Measurements from ENCODE around the gene DYRK1A.

DYRK1A gene

GRCh38 chr21:37566790-37567615, 200.4 kb downstream of the DYRK1A start:
- Histone ChIP-seq H3K36me3 (ENCODE audit: control insufficient read depth, insufficient read depth, low read length) (no peaks in the 10 kb centered on the region), H3K4me3 (ENCODE audit: low read length) (no peak overlapping the region), H3K9ac (ENCODE audit: low read length) (no peak overlapping the region), H3K27me3 (ENCODE audit: control insufficient read depth, insufficient read depth, low read length) (peaks cover 4% of the 10 kb centered on the region), H3K4me1 (ENCODE audit: control insufficient read depth, insufficient read depth, low read length) (peaks cover 9% of the 10 kb centered on the region), H3K9me3 (ENCODE audit: control insufficient read depth, low read length) (no peaks in the 10 kb centered on the region)

DNA sequence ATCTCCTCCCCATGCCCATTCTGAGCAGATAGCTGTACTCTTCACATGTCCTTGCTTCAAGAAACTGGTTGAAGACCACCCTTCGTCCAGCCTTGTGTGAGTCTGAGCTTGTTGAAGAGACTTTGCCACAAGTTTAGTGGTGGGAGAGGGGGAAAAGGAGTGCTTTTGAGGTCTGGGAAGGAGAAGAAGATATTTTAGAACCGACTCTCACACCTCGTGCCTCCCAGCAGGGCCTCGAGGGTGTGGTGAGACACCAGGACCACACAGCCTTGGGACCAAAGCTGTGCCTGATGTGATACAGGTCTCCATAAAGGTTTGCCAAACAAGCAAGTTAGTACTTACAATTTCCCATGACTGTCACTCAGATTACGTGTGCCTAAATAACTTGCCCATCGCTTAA, 201.8 kb downstream of the DYRK1A start:
- peaks cover 4% of the 10 kb centered on the region for H3K27me3 ChIP-seq (ENCODE audit: control insufficient read depth, insufficient read depth, low read length)
- no peak overlapping the region for H3K9ac ChIP-seq (ENCODE audit: low read length)
- peaks cover 9% of the 10 kb centered on the region for H3K4me1 ChIP-seq (ENCODE audit: control insufficient read depth, insufficient read depth, low read length)

GRCh38 chr21:37568916-37569315, 202.3 kb downstream of the DYRK1A start:
- Histone ChIP-seq H3K36me3 (ENCODE audit: control insufficient read depth, insufficient read depth, low read length) (no peaks in the 10 kb centered on the region), H3K4me3 (ENCODE audit: low read length) (no peak overlapping the region), H3K27me3 (ENCODE audit: control insufficient read depth, insufficient read depth, low read length) (peaks cover 4% of the 10 kb centered on the region), H3K4me1 (ENCODE audit: control insufficient read depth, insufficient read depth, low read length) (peaks cover 9% of the 10 kb centered on the region), H3K9me3 (ENCODE audit: control insufficient read depth, low read length) (no peaks in the 10 kb centered on the region), H3K9ac (ENCODE audit: low read length) (no peak overlapping the region)

More for the DNA sequence above, 201.8 kb downstream of the DYRK1A start:
- Histone ChIP-seq H3K4me3 (ENCODE audit: low read length) (no peak overlapping the region), H3K36me3 (ENCODE audit: control insufficient read depth, insufficient read depth, low read length) (no peaks in the 10 kb centered on the region), H3K9me3 (ENCODE audit: control insufficient read depth, low read length) (no peaks in the 10 kb centered on the region)

DNA sequence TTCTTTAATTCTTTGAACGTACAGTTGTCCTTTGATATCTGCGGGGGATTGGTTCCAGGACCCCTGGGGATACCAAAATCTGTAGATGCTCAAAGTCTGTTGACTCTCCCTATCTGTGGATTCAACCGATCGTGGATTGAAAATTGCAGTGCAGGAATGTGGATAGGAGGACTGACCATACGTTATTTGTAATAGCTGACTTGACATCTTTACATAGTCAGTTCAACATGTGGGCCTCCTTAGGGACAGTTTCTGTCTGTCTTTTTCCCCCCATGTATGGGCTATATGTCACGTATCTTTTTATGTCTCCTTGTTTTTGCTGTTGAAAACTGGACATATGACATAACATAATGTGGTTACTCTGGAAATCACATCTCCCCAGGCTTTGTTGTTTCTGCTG, 204.9 kb downstream of the DYRK1A start:
- Histone ChIP-seq H3K9ac (ENCODE audit: low read length) (no peak overlapping the region), H3K4me1 (ENCODE audit: control insufficient read depth, insufficient read depth, low read length) (no peaks in the 10 kb centered on the region), H3K27me3 (ENCODE audit: control insufficient read depth, insufficient read depth, low read length) (peaks cover 4% of the 10 kb centered on the region), H3K9me3 (ENCODE audit: control insufficient read depth, low read length) (no peaks in the 10 kb centered on the region), H3K4me3 (ENCODE audit: low read length) (no peak overlapping the region), H3K36me3 (ENCODE audit: control insufficient read depth, insufficient read depth, low read length) (no peaks in the 10 kb centered on the region)

DNA sequence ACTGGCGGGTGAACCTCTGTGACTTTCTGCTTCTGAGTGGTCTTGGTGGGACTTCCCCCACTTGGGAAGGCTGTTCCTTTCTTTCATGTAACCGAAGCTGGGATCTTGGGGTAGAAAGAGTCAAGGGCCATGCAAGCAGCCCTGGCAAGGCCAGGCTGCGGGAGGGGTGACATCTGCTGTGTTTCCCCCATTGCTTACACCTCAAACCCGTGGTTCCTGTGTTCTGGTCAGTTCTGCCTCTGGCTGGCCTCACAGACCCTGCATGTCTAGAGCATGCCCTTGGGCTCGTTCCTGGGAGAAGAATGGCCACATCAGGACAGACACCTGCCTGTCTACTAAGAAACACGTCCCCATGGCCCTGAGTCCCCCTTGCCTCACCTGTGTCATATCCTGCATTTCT, 207.7 kb downstream of the DYRK1A start:
- H3K27me3 ChIP-seq (ENCODE audit: control insufficient read depth, insufficient read depth, low read length), result no peaks in the 10 kb centered on the region
- no peaks in the 10 kb centered on the region for H3K9me3 ChIP-seq (ENCODE audit: control insufficient read depth, low read length)
- H3K9ac ChIP-seq (ENCODE audit: low read length), result no peak overlapping the region
- no peaks in the 10 kb centered on the region for H3K4me1 ChIP-seq (ENCODE audit: control insufficient read depth, insufficient read depth, low read length)
- no peak overlapping the region for H3K4me3 ChIP-seq (ENCODE audit: low read length)
- no peaks in the 10 kb centered on the region for H3K36me3 ChIP-seq (ENCODE audit: control insufficient read depth, insufficient read depth, low read length)

DNA sequence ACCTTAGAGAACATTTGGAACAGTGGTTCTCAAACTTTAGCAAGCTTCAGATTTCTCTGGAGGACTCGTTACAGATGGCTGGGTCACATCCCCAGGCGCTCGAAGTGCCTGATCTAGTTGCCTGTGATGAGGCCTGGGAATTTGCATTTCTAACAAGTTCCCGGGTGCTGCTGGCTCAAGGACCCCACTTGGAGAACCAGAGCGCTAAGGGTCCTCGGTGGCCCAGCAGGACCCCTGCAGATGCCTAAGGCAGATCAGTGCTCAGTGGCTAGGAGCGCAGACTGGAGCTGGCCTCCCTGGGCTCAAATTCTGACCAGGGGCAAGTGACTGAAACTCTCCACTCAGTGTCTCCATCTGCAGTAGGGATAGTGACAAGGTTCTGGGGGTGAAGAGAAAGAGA, 208.2 kb downstream of the DYRK1A start:
- Histone ChIP-seq H3K4me3 (ENCODE audit: low read length) (no peak overlapping the region), H3K4me1 (ENCODE audit: control insufficient read depth, insufficient read depth, low read length) (no peaks in the 10 kb centered on the region), H3K9me3 (ENCODE audit: control insufficient read depth, low read length) (no peaks in the 10 kb centered on the region), H3K9ac (ENCODE audit: low read length) (no peak overlapping the region), H3K36me3 (ENCODE audit: control insufficient read depth, insufficient read depth, low read length) (no peaks in the 10 kb centered on the region), H3K27me3 (ENCODE audit: control insufficient read depth, insufficient read depth, low read length) (no peaks in the 10 kb centered on the region)

DNA sequence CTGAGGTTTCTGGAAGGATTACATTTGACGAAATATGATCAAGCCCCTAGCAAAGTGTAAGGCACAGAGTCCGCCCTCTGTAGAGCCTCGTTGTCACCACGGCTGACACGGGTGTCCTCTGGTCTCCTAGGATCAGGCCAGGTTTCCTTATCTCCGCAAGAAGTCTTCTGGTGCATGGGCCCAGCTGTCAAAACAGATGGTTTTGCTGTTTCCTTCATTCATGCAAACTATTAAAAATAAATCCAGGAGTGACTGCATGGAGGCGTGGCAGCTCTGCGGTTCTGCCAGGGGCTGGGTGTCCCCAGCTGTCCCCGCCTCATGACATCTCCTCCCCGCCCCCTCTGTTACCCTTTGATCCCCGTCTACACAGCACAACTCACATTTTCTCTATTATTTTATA, 209.0 kb downstream of the DYRK1A start:
- H3K9me3 ChIP-seq (ENCODE audit: control insufficient read depth, low read length), result no peaks in the 10 kb centered on the region
- H3K4me1 ChIP-seq (ENCODE audit: control insufficient read depth, insufficient read depth, low read length), result no peaks in the 10 kb centered on the region
- no peaks in the 10 kb centered on the region for H3K36me3 ChIP-seq (ENCODE audit: control insufficient read depth, insufficient read depth, low read length)
- H3K4me3 ChIP-seq (ENCODE audit: low read length), result no peak overlapping the region
- H3K27me3 ChIP-seq (ENCODE audit: control insufficient read depth, insufficient read depth, low read length), result no peaks in the 10 kb centered on the region
- no peak overlapping the region for H3K9ac ChIP-seq (ENCODE audit: low read length)
